ENCODE results near the gene METTL16. TPM values are rescaled to one million over a fixed set of nuclear protein-coding genes. Genes with fewer than 3 reads are reported as not detected.

Gene METTL16
- total RNA-seq, 3 donors from 2014 or later = 69.7 to 73.9 (median 70.0) TPM

DNA sequence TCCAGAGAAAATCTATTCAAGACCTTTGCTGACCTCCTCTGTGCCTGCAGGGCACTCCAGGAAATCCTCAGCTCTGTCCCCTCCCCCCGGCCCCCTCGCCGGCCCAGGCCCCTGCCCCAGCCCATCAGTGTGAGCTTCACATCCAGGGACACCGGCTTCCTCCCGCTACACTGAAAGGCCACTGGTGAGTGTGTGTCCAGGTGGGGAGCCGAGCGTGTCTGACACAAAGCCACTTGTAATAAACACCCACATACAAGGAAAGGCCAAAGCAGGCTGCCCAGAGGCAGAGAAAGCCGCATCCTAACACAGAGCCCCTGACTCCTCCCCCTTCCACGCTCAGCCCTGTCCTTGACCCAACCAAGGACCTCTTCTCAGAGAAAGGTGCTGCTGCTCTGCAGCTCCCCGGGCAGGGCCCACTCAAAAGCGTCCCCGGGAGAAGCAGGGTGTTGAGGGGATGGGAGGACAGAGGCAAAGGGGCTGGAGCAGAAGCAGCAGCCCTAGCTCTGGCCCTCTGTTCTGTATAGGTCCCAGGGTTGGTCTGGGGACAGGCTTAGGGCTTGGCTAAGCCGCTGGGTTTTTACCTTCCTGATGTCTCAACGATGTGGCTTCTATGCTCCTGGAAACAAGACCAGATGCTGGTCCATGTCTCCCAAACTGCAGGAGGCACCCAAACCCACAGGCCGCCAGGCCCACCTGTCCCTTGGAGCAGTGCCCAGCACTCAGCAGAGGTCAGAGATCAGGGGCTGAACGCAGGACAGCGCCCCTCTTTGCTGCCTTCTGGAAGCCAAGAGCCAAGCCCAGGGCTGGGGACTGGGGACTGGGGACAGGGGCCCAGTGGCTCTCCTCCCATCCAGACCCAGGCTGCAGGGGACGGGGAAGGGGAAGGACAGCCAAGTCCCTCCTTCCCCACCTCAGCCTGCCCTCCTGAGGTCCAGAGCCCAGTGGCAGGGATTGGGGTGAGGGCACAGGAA, 126.2 kb downstream of the METTL16 start:
- no peaks in the 10 kb centered on the region for H3K27me3 Mint-ChIP-seq (ENCODE audit: low read depth)
- H3K4me3 Mint-ChIP-seq = no peak overlapping the region
- H3K4me1 Mint-ChIP-seq (ENCODE audit: low read depth) = peaks cover 14% of the 10 kb centered on the region
- ATAC-seq (no peak), DNase-seq (no peak)
- H3K36me3 Mint-ChIP-seq (ENCODE audit: insufficient read depth) = peaks cover 8% of the 10 kb centered on the region
- H3K9me3 Mint-ChIP-seq = no peaks in the 10 kb centered on the region

GRCh38 chr17:2384439-2385127, 127.1 kb downstream of the METTL16 start:
- ATAC-seq (no peak), DNase-seq (no peak)
- Mint-ChIP-seq H3K36me3 (ENCODE audit: insufficient read depth) (peaks cover 8% of the 10 kb centered on the region), H3K4me1 (ENCODE audit: low read depth) (peaks cover 8% of the 10 kb centered on the region), H3K4me3 (no peak overlapping the region), H3K9me3 (no peaks in the 10 kb centered on the region), H3K27me3 (ENCODE audit: low read depth) (no peaks in the 10 kb centered on the region)

GRCh38 chr17:2383628-2384167, 128.0 kb downstream of the METTL16 start:
- Mint-ChIP-seq H3K36me3 (ENCODE audit: insufficient read depth) (peaks cover 8% of the 10 kb centered on the region), H3K4me1 (ENCODE audit: low read depth) (peaks cover 5% of the 10 kb centered on the region), H3K4me3 (no peak overlapping the region), H3K27me3 (ENCODE audit: low read depth) (no peaks in the 10 kb centered on the region), H3K9me3 (no peaks in the 10 kb centered on the region)
- no peak for ATAC-seq
- DNase-seq = no peak

- H3K4me3 Mint-ChIP-seq = no peak overlapping the region
- DNase-seq (no peak), ATAC-seq (no peak)
- H3K27me3 Mint-ChIP-seq (ENCODE audit: low read depth) = no peaks in the 10 kb centered on the region
- H3K9me3 Mint-ChIP-seq = no peaks in the 10 kb centered on the region
- H3K36me3 Mint-ChIP-seq (ENCODE audit: insufficient read depth) = no peaks in the 10 kb centered on the region
- no peaks in the 10 kb centered on the region for H3K4me1 Mint-ChIP-seq (ENCODE audit: low read depth)
Observed at GRCh38 chr17:2380950-2381649, 130.6 kb downstream of the METTL16 start.

GRCh38 chr17:2380226-2380922, 131.3 kb downstream of the METTL16 start:
- Mint-ChIP-seq H3K9me3 (no peaks in the 10 kb centered on the region), H3K36me3 (ENCODE audit: insufficient read depth) (no peaks in the 10 kb centered on the region), H3K4me1 (ENCODE audit: low read depth) (no peaks in the 10 kb centered on the region), H3K4me3 (no peak overlapping the region), H3K27me3 (ENCODE audit: low read depth) (no peaks in the 10 kb centered on the region)
- ATAC-seq (no peak), DNase-seq (no peak)

DNA sequence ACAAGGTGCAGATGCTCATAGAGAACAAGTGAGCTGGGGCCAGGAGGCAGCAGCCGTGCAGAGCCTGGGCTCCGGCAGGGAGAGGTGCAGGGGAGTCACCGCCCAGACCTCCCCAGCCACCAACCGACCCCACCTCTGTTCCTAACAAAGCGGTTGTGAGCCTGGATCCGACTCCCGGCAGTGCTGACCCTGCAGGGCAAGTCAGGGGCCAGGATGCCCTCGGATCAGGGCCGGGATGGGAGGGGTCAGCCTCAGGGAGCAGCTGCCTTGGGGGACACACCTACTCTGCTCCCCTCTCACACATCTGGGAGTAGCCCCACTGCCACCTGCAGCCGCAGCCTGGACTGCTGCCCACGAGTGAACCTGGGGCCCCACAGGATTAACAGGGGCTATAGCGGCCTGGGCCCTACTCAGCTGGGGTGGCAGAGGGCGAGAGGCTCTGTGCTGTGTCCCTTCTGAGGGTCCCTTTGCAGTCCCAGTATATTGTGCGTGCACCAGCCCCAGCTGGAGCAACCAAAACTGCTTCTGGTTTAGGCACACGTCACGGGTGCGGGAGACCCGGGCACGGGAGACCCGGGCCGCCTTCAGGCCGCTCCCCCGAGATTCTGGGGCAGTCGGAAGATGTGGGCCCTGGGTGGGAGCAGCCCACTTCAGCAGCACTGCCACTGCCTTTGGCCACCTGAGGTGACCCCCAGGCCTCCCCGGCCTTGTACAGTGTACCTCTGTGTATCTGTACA, 132.0 kb downstream of the METTL16 start:
- H3K4me1 Mint-ChIP-seq (ENCODE audit: low read depth) = no peaks in the 10 kb centered on the region
- DNase-seq = no peak
- no peaks in the 10 kb centered on the region for H3K9me3 Mint-ChIP-seq
- H3K36me3 Mint-ChIP-seq (ENCODE audit: insufficient read depth) = no peaks in the 10 kb centered on the region
- ATAC-seq = no peak
- H3K27me3 Mint-ChIP-seq (ENCODE audit: low read depth) = no peaks in the 10 kb centered on the region
- H3K4me3 Mint-ChIP-seq = no peak overlapping the region

DNA sequence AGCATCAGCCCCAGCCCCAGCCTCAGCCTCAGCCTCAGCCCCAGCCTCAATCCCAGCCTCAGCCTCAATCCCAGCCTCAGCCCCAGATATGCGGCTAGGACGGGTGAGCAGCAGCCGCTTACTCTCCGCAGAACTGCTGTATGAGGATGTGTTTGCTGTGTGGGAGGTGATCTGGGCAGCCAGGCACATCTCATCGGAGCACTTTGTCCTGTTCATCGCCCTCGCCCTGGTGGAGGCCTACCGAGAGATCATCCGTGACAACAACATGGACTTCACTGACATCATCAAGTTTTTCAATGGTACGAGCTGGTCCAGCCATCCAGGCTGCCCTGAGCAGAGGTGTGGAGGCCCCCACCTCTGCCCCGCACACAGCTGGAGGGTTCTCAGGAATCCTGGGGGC, 132.8 kb downstream of the METTL16 start:
- H3K4me3 Mint-ChIP-seq = no peak overlapping the region
- H3K27me3 Mint-ChIP-seq (ENCODE audit: low read depth) = no peaks in the 10 kb centered on the region
- DNase-seq (no peak), ATAC-seq (no peak)
- no peaks in the 10 kb centered on the region for H3K9me3 Mint-ChIP-seq
- no peaks in the 10 kb centered on the region for H3K4me1 Mint-ChIP-seq (ENCODE audit: low read depth)
- no peaks in the 10 kb centered on the region for H3K36me3 Mint-ChIP-seq (ENCODE audit: insufficient read depth)

DNA sequence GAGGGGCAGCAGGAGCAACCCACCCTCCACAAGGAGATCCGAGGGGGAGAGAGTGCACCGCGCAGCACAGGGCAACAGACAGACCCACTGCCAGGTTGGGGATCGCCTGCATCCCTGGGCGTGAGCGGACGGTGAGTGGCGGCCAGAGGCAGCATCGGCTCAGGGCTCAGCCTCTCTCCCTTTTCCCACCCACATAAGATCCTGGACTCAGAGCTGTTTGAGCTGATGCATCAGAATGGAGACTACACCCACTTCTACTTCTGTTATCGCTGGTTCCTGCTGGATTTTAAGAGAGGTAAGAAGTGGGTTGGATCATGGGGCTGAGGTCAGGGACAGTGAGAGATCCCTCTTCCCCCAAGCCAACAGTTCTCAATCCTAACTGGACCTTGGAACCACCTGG, 134.0 kb downstream of the METTL16 start:
- no peak for ATAC-seq
- peaks cover 3% of the 10 kb centered on the region for H3K36me3 Mint-ChIP-seq (ENCODE audit: insufficient read depth)
- no peaks in the 10 kb centered on the region for H3K27me3 Mint-ChIP-seq (ENCODE audit: low read depth)
- H3K4me1 Mint-ChIP-seq (ENCODE audit: low read depth) = no peaks in the 10 kb centered on the region
- H3K4me3 Mint-ChIP-seq = no peak overlapping the region
- DNase-seq = no peak
- no peaks in the 10 kb centered on the region for H3K9me3 Mint-ChIP-seq

GRCh38 chr17:2376107-2376506, 135.6 kb downstream of the METTL16 start:
- H3K27me3 Mint-ChIP-seq (ENCODE audit: low read depth) = no peaks in the 10 kb centered on the region
- no peak overlapping the region for H3K4me3 Mint-ChIP-seq
- DNase-seq = no peak
- no peaks in the 10 kb centered on the region for H3K4me1 Mint-ChIP-seq (ENCODE audit: low read depth)
- no peaks in the 10 kb centered on the region for H3K9me3 Mint-ChIP-seq
- H3K36me3 Mint-ChIP-seq (ENCODE audit: insufficient read depth) = peaks cover 4% of the 10 kb centered on the region
- no peak for ATAC-seq

GRCh38 chr17:2375406-2375805, 136.3 kb downstream of the METTL16 start:
- H3K36me3 Mint-ChIP-seq (ENCODE audit: insufficient read depth) = peaks cover 4% of the 10 kb centered on the region
- no peaks in the 10 kb centered on the region for H3K27me3 Mint-ChIP-seq (ENCODE audit: low read depth)
- H3K4me3 Mint-ChIP-seq = no peak overlapping the region
- DNase-seq = no peak
- no peaks in the 10 kb centered on the region for H3K9me3 Mint-ChIP-seq
- H3K4me1 Mint-ChIP-seq (ENCODE audit: low read depth) = no peaks in the 10 kb centered on the region
- ATAC-seq = no peak

DNA sequence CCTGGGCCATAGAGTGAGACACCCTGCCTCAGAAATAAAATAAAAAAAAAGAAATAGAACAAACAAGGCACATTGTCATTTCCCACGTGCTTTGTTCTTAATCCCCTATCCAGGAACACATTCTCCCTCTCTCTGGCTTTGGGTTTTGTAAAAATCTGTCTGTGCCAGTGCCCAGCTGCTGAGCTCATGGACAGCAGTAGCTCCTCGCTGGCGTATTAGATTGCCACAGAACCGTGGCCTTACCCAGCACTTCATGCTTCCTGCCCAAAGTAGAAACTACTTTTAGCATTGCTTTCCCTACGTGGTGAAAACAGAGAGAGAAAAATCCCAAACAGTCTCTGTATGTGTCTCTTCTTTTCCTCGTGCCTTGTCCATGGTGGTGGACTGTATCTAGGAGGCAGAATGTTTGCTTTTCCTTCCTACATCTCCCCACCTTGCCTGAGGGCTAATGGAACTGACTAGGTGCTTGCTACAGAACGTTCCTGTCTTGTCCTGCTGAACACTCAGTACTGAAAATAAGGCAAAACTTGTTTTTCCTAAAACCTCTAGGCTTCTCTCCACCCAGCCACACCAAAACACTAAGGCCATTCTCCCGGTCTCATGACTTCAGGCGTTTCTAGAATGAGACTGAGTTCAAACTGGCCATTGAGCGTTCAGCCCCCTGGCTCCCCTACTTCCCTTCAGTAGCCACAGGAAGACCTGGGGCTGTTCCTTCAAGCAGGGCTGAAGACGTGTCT, 137.0 kb downstream of the METTL16 start:
- DNase-seq (no peak), ATAC-seq (no peak)
- no peaks in the 10 kb centered on the region for H3K9me3 Mint-ChIP-seq
- no peaks in the 10 kb centered on the region for H3K27me3 Mint-ChIP-seq (ENCODE audit: low read depth)
- H3K4me1 Mint-ChIP-seq (ENCODE audit: low read depth) = no peaks in the 10 kb centered on the region
- H3K4me3 Mint-ChIP-seq = no peak overlapping the region
- peaks cover 4% of the 10 kb centered on the region for H3K36me3 Mint-ChIP-seq (ENCODE audit: insufficient read depth)

- no peak for ATAC-seq
- Mint-ChIP-seq H3K4me3 (no peak overlapping the region), H3K9me3 (no peaks in the 10 kb centered on the region), H3K4me1 (ENCODE audit: low read depth) (no peaks in the 10 kb centered on the region), H3K27me3 (ENCODE audit: low read depth) (no peaks in the 10 kb centered on the region), H3K36me3 (ENCODE audit: insufficient read depth) (peaks cover 4% of the 10 kb centered on the region)
- no peak for DNase-seq
Observed at GRCh38 chr17:2373179-2373578, 138.5 kb downstream of the METTL16 start.

- ATAC-seq = no peak
- H3K27me3 Mint-ChIP-seq (ENCODE audit: low read depth) = no peaks in the 10 kb centered on the region
- no peaks in the 10 kb centered on the region for H3K4me1 Mint-ChIP-seq (ENCODE audit: low read depth)
- H3K36me3 Mint-ChIP-seq (ENCODE audit: insufficient read depth) = peaks cover 4% of the 10 kb centered on the region
- DNase-seq = no peak
- H3K4me3 Mint-ChIP-seq = no peak overlapping the region
- H3K9me3 Mint-ChIP-seq = no peaks in the 10 kb centered on the region
Observed at GRCh38 chr17:2372681-2373080, 139.0 kb downstream of the METTL16 start.

Measured in activated T-cell treated with anti-CD3 and anti-CD28 coated beads, Interleukin-2, amount 50 U/mL, for 4 hours (primary cell).